Psoas muscle (tissue), 8 donors: ENCODE measurements around the gene ZNF334. TPM values are rescaled to one million over a fixed set of nuclear protein-coding genes. Genes with fewer than 3 reads are reported as not detected.

ENCODE experiments used
- ATAC-seq, 4 donors: fragments of 200-7000 bp; cut with Tn5 transposase; one replicate each; pipeline ENCODE4 v1.9.1; 2020; ENCODE audit warnings: moderate library complexity in 3 of 4, mild to moderate bottlenecking in 2 of 4
- DNase-seq, 2 donors: peaks; one replicate each; pipeline ENCODE4 v3.0.0-alpha.2; 2020
- H3K27ac ChIP-seq: fragments of 200-600 bp; one replicate; pipeline ENCODE4 v1.8.0; 2022
- H3K27me3 ChIP-seq, 3 donors: fragments of 200-600 bp in 1 of 3; one replicate each; pipeline versions ENCODE4 v1.6.1 to v1.8.0; 2013 to 2022; ENCODE audit warnings: low read length in 2 of 3, mild to moderate bottlenecking in 2 of 3, moderate library complexity in 1 of 3; ENCODE audit not compliant: insufficient read depth in 3 of 3
- H3K36me3 ChIP-seq, 2 donors: fragments of 200-600 bp in 1 of 2; one replicate each; pipeline versions ENCODE4 v1.6.1 to v1.8.0; 2013 to 2022; ENCODE audit warnings: low read depth in 1 of 2, mild to moderate bottlenecking in 1 of 2, moderate library complexity in 1 of 2; ENCODE audit not compliant: insufficient read depth in 1 of 2
- H3K4me1 ChIP-seq: fragments of 200-600 bp; one replicate; pipeline ENCODE4 v1.8.0; 2022
- H3K4me3 ChIP-seq: fragments of 200-600 bp; one replicate; pipeline ENCODE4 v1.8.0; 2022; ENCODE audit warnings: mild to moderate bottlenecking
- H3K9me3 ChIP-seq: fragments of 200-600 bp; one replicate; pipeline ENCODE4 v1.8.0; 2022
- CTCF ChIP-seq: fragments of 200-600 bp; IDR thresholded peaks from one replicate; pipeline ENCODE4 v1.8.0; 2022; ENCODE audit warnings: antibody characterized with exemption
- WGBS, 3 donors: extraction: QIAGEN DNeasy Blood & Tissue Kit; methylation state at CpG; one replicate each; pipeline versions ENCODE4 v1.1.6 to v1.1.7; 2013; 5-methylcytosine and 5-hydroxymethylcytosine counted together
- intact Hi-C, 2 donors: fragments of 100-400 bp; cut with DNase I; formaldehyde crosslinking; loops; one replicate each; pipeline versions ENCODE4 v1.11.0 to v1.14.2; 2022
- polyA plus RNA-seq, 3 donors: library from polyadenylated mRNA; stranded (reverse); fragments of 200-250 nt; gene quantifications; one replicate each; pipeline ENCODE4 v1.2.3, GENCODE V29; 2013
- total RNA-seq, 4 donors: library from RNA; stranded (reverse); fragmentation: NEBNext Ultra II Directional in 2 of 4; extraction: Animal tissue kit (Norgen Biotek cat#: 25700) in 2 of 4; gene quantifications; one replicate each; pipeline versions ENCODE4 v1.2.1 to v1.2.4, GENCODE V29; 2021 to 2023
- donor health status: healthy with polysubstance abuse.
- donor health status: DM: no; HTN: no; CAD: no; lungs with moderate emphysema.
- donor health status: Bipolar disorder and iron deficiency.
- donor health status: healthy.
- donor health status: DM: yes; HTN: yes; CAD: no.
- donor health status: DM: no; HTN: no; CAD: no.
- donor health status: DM: no; HTN: no; CAD: no.
- donor health status: DM: yes; HTN: yes; CAD: no.

ZNF334 gene
- total and polyA plus RNA-seq, 7 donors = 0.10 to 1.0 (median 0.27) TPM

- 21 to 44% (median 29%) methylated on average over 9 of the region's 9 CpGs for WGBS, 3 donors
- DNase-seq (no peak), ATAC-seq (no peak)
- Histone ChIP-seq H3K4me3 (no peak within 1 kb of the TSS), H3K4me1 (no peaks in the 10 kb centered on the region), H3K27ac (no peak within 1 kb of the TSS), H3K36me3 (no peaks in the 10 kb centered on the region), H3K27me3 (no peaks in the 10 kb centered on the region), H3K9me3 (no peaks in the 10 kb centered on the region)
- intact Hi-C loops = no loop called here
- no peak for TF ChIP-seq CTCF
Measured at GRCh38 chr20:46550461-46550860, 37.1 kb upstream of the ZNF334 start, which contains the start of gene OCSTAMP. Gene OCSTAMP (minus strand): TSS chr20:46550654. CDS start chr20:46550560, 94 bp downstream.

GRCh38 chr20:46549188-46549972, 36.0 kb upstream of the ZNF334 start:
- H3K9me3 ChIP-seq = no peaks in the 10 kb centered on the region
- TF ChIP-seq CTCF = no peak
- H3K36me3 ChIP-seq = no peaks in the 10 kb centered on the region
- H3K4me1 ChIP-seq = no peaks in the 10 kb centered on the region
- ATAC-seq = no peak
- no peak for DNase-seq
- no peak overlapping the region for H3K27ac ChIP-seq
- 86 to 90% (median 89%) methylated on average over 4 of the region's 4 CpGs for WGBS, 3 donors
- H3K27me3 ChIP-seq = no peaks in the 10 kb centered on the region
- intact Hi-C loops = no loop called here
- H3K4me3 ChIP-seq = no peak overlapping the region

- no peaks in the 10 kb centered on the region for H3K36me3 ChIP-seq
- no peak overlapping the region for H3K27ac ChIP-seq
- DNase-seq = no peak
- ATAC-seq = no peak
- TF ChIP-seq CTCF = no peak
- no peaks in the 10 kb centered on the region for H3K27me3 ChIP-seq
- H3K4me1 ChIP-seq = no peaks in the 10 kb centered on the region
- 80 to 82% (median 80%) methylated on average over 5 of the region's 5 CpGs for WGBS, 3 donors
- no peaks in the 10 kb centered on the region for H3K9me3 ChIP-seq
- intact Hi-C loops = no loop called here
- no peak overlapping the region for H3K4me3 ChIP-seq
Measured at GRCh38 chr20:46548688-46549087, 35.3 kb upstream of the ZNF334 start.

GRCh38 chr20:46547995-46548394, 34.6 kb upstream of the ZNF334 start:
- H3K4me3 ChIP-seq = no peak overlapping the region
- H3K27ac ChIP-seq = no peak overlapping the region
- H3K4me1 ChIP-seq = no peaks in the 10 kb centered on the region
- no peaks in the 10 kb centered on the region for H3K9me3 ChIP-seq
- no peak for ATAC-seq
- no peak for TF ChIP-seq CTCF
- no peak for DNase-seq
- no peaks in the 10 kb centered on the region for H3K27me3 ChIP-seq
- 78 to 83% (median 83%) methylated on average over 6 of the region's 6 CpGs for WGBS, 3 donors
- no peaks in the 10 kb centered on the region for H3K36me3 ChIP-seq
- intact Hi-C loops = no loop called here
